GM19372 (cell line): Measurements from ENCODE around the gene UNC13B.
A peak's percentile ranks its signal among the peaks of the same experiment; 100 is the strongest.
"Not testable (repeated sequence)": the region's sequence is repeated elsewhere in the genome, so short reads cannot be mapped to it uniquely, and the experiment has no call there.

ENCODE experiments used
- ATAC-seq: cut with Tn5 transposase; IDR thresholded peaks from one replicate; pipeline ENCODE4 v1.9.1; 2021; ENCODE audit warnings: mild to moderate bottlenecking, low read depth, moderate library complexity; ENCODE audit not compliant: unreplicated experiment

Gene UNC13B

DNA sequence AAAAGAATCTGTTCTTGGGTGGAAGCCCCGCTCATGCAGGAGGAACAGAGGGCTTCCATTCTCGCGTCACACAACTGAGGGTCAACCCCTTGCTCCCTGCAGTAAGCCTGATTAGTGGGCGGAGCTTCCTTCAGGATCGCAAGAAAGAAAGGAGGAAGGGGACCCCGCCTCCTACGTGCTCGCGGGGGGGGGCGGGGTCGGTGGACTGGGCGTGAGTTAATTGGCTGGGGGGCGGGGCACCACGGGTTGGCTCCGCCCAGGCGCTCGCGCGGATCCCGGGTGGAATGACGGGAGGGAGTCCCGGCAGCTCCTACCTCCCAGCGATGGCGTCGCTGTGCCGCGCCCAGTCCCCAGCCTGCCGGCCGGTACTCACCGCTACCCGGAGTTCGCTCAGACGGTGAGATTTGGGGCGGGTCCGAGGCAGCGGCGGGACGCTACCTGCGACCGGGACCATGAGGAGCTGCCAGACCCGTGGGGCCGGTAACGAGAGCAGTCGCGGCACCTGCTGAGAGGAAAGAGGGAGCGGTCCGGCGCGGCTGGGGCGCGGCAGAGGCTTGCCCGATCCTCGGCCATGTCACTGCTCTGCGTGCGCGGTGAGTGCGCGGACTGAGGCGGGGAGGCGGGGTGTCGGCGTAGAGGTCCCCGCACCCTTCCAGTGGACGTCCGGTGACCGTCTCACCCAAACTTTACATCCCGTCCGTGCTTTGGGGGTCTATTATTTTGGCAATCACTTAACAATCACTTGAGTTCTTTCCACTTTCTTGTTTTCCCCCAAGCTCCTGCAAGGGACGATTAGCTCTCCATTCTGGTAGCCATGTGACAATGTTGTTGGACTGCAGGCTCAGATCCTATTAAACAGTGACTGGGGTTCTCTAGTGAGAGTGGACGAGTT is at the start of gene UNC13B:
Gene UNC13B (plus strand): TSS at position 297 of the 892 bp plus-strand sequence. CDS start 275 bp downstream, at position 572.
- ATAC-seq = peak; percentile 55

DNA sequence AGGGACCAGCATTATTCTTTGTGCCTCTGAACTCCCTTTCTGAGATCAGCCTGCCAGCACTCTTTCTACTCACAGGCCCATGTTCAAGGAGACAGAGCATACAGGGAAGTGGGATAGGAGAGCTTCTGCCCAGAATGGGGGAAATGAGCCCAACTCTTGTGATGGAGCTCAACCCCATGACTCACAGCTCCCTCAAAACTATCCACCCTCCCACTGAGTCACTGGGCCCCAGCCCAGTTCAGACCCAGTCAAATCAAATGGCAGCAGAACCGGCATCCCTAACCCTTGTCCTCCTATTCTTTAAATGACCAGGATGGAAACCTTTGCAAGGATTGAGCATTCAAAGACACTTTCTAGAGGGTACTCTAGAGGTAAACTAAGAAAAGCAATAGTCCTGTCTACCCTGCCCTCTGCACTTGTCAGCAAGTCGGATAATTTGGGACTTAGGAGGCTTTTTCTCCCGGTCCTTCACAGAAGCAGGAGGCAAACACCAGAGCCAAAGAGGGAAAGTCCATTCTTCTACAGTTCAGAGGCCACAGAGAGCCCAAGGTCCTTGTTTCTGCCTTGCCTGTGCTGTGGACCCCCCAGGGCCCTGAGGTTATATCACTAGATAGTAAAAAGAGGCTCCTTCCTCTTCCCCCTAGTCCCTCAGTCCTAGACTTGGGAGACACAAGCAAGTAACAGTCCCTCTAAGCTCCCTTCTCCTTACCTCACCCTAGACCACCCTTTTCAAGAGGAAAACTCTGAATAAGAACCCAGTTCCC is 49.4 kb upstream of the UNC13B start:
- ATAC-seq = no peak

DNA sequence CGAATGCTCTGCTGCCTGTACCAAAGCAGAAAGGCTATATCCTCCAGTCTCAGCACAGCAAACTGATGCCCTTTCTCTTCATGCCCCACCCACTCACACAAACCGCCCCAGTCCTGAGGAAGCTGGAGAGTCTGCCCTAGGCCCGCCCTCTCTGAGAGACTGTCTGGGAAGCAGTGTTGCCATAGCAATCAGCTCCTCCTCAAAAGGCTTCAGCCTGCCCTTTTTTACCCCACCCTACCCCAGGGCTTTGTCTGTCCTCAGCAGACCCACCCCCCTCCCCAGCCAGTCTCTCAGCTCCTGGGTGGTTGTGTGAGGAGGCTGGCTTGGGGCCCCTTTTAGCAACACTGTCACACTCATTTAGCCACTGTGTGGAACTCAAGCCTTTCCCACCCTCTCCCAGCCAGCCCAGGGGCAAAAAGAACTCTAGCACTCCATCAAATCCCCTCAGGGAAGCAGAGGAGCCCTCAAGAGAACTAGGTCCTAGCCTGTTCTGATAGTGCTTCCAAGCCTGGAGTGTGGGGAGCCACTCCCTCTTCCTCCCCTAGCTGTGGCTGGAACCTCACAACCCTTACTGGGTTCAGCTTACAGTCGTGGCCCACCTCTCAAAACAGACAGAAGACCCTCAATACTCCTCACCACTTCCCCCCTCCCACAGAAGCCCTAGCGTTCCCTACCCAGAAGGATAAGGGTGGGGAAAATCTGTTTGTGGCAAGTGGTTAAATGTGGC is 47.5 kb upstream of the UNC13B start:
- no peak for ATAC-seq

DNA sequence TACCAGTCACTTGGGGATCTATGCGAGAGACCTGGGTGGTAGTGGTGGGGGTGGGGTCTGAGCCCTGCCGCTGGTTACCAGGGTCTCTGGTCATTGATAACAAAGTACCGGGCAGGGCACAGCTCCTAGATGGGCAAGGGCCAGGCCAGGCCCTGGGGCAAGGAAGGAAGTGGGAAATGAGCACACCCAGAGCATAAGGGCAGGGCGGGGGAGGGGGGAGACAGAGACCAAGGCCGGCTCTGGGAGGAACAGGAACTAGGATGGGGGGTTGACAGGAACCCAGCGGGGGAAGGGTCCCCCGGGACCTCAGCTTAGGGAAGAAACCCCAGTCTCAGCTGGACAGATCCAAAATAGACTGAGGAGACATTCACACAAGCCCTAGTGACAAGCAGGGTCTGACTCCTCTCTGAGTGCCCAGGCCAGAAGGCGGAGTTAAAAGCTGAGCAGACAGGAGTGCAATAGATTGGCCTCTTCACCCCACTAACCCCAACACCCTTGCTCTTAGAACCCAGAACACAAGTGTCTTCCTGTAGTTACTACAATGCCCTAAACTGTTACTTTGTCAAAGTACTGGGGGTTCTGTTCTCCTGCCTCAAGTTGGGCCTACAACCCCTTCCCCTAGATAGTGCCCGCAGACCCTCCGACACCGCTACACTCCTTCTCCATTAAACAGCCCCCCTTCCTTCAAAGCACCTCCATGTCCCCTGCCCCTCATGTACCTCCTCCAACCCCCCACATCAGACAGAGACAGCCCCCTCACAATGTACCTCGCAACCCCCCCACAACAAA is 46.8 kb upstream of the UNC13B start:
- ATAC-seq = no peak

DNA sequence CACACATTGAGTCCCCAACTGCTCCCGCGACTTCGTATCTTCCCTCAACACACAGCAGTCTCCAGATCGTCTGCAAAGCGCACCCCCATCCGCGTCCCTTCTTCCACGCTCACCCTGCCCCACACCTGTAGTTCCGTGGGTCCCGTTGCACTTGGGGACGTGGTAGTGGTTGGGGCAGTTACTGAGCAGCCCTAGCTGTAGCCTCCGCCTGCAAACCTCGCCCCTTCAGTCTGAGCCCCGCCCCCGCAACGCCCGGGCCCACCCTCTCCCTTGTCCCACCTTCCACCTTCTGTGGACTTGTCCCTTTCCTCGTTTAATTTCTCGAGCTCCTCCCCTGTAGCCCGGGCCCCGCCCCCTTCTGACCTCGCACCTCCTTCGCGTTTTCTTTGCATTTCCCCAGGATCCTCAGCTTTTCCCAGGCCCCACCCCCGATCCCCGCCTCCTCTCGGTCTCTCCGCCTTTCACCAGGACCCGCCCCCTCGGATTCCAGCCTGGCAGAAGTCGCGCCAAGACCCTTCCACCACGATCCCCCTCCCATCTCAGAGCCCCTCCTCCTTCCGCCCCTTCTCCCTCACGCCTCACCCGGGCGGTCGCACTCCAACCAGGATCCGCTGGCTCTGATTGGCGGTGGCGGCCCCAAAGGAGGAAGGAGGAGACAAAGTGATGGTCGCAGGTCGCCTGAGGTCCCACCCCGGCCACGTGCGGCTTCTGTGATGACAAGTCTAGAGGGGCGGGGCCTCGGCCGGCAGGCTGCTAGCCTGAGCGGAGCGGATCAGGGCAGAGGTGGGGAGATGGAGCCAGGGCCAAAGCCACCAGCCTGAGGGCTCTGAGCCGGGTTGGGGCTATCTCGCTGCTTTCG is 45.9 kb upstream of the UNC13B start, which contains the start of gene ATOSB:
Gene ATOSB (minus strand): TSS at position 183 of the 859 bp plus-strand sequence. CDS start 7,588 bp downstream, outside the sequence.
- ATAC-seq = peak; percentile 57

DNA sequence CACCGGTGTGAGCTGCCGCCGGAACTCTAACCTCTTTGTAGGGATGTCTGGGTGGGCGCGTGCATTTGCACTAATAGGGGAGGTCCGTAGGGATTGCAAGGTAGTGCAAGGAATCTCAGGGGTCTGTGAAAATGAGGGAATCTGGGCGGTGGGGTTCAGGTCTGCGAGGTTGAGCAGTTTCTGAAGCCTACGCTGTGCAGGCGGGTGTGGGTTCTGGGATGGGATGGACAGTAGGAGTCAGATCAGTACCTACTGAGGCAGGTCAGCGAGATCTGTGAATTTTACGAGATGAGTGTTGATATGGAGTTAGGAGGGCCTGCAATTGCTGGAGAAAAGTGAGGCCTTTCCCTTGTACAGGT is 45.3 kb upstream of the UNC13B start:
- ATAC-seq = no peak

DNA sequence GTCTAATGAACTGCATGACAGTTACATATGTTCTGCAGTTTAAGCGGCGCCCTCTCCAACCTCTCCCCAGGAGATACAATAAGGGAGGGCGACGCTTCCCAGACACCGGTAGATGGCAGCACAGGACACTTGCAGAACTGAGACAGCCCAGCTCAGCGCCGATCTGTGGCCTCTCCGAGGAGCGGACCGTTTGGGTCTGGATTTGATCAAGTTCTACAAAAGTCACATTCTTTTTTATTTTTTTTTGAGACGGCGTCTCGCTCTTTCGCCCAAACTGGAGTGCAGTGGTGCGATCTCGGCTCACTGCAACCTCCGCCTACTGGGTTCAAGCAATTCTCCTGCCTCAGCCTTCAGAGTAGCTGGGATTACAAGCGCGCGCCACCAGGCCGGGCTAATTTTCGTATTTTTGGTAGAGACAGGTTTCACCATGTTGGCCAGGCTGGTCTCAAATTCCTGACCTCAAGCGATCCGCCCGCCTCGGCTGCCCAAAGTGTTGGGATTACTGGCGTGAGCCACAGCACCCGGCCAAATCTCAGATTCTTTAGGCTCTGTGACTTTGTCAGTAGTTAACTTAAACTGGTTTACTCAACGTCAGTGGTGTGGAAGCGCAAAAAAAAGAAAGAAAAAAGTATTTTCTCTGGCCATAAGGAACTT is 44.8 kb upstream of the UNC13B start:
- ATAC-seq = peak; percentile 37

DNA sequence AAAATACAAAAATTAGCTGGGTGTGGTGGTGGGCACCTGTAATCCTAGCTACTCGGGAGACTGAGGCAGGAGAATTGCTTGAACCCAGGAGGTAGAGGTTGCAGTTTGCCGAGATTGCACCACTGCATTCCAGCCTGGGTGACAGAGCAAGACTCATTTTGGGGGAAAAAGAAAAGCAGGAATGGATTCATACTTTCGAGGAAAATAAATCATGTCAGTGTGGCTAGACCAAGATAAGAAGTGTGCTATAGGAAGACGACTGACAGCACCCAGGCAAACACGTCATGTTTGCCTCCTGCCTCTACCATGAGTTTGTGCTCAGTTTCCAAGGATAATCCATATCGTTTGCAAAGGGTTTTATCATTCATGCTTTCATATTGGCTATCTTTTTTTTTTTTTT is 26.9 kb upstream of the UNC13B start:
- ATAC-seq = no peak

DNA sequence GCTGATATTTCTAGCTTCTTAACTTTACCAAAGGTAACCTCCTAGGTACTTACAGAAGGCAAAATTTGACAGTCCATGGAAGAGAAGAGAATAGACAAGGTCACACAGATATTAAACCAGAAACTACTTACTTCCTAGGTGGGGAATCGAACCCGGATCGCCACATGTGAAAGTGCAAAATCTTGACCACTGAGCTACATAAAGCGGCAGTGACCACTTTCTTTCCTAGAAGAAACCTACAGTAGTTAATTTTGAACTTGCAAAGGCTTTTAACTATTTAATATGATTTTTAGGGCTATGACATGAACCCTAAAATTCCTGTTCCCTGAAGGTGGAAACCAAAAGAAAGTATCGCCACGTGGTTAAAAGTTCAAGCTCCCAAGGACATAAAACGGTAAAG is 25.8 kb upstream of the UNC13B start:
- no peak for ATAC-seq

DNA sequence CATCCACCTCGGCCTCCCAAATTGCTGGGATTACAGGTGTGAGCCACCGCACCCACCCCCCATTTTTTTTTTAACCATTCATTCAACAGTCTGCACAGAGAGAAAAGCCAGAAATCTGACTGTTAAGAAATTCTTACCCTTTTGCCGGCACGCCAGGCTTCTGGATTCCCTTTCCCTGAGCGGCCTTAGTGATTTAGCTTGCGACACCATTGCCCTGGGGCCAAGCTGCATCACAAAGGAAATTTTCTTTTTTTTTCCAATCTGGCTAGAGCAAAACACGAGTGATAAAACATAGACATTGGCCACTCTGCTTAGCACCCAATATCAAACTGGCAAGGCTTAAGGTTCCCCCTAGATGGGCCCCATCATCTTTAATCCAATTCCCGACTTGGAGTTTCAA is 24.9 kb upstream of the UNC13B start:
- no peak for ATAC-seq

DNA sequence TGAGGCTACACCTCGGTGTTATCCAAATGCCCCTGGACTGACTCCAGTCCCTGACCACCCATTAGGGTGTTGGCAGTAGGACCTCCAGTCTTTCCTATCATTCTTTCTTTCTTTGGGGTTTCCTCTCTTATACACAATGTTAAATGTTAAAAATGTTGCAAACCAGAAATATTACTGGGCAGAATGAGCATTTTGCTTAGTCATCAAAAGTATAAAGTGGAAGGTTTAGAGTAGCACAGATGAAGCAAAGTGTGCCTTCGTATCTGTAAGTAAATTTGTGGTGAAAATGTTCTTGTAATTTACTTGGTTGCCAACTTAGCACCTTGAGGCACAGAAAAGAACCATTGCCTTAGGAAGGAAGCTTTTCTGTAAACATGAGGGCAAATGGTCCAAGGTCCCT is 21.7 kb upstream of the UNC13B start:
- no peak for ATAC-seq

DNA sequence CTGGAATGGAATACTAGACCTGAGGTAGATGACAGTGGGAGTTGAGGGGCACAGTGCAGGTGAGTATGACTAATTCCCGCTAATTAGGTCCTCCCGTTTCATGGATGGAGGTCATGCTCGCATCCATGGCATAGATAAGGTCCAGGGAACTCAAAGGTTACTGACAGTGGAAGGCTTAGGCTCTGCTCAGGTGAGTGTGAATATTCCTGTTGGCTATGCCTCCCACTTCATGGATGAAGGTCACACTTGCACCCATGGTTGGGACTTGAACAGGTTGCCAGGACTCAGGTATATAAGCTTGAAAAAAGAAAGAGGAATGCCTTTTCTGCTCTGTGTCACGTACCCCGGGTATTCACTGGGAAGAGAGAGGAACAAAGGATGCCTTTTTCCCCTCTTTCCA is 19.8 kb upstream of the UNC13B start:
- ATAC-seq = no peak

DNA sequence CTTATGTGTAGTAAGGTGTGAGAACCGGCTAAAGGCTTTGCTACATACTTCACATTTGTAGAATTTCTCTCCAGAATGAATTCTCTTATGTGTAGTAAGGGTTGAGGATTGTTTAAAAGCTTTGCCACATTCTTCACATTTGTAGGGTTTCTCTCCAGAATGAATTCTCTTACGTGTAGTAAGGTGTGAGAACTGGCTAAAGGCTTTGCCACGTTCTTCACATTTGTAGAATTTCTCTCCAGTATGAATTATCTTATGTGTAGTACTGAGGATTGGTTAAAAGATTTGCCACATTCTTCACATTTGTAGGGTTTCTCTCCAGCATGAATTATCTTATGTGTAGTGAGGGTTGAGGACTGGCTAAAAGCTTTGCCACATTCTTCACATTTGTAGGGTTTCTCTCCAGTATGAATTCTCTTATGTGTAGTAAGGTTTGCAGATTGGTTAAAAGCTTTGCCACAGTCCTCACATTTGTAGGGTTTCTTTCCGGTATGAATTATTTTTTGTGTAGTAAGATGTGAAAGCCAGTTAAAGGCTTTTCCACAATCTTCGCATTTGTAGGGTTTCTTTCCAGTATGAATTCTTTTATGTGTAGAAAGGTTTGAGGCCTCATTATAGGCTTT is 13.8 kb upstream of the UNC13B start:
- not testable (repeated sequence) for ATAC-seq

DNA sequence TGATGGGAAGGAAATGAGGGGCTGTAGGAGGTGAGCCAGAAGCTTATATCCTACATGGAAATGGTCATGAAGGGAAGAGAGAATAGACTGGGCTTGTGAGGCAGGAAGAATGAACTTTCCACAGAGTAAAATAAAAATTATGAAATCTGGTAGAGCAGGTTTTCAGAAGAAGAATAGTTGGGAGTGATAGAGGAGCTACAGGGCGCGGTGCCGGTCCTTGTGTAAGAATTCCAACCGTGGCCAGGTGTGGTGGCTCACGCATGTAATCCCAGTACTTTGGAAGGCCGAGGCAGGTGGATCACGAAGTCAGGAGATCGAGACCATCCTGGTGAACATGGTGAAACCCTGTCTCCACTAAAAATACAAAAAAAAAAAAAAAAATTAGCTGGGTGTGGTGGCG is 8.9 kb upstream of the UNC13B start:
- no peak for ATAC-seq

DNA sequence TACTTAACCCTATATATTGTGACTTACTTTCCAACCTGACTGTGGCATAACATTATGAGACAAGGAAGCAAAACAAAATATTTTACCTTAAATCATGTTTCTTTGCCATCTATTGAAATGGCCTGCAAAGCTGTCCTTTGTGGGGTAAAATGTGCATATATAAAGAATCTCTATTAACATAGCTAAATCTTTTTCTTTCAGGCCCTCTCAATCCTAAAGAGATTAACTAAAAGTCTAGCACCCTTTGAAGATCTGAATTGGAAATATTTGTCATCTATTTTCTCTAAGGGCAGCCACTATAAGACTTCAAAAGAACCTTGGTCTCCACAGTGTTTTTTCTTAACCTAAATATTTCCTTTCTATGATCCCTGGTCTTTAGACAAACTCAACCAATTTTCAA is 5.0 kb upstream of the UNC13B start:
- ATAC-seq = no peak

DNA sequence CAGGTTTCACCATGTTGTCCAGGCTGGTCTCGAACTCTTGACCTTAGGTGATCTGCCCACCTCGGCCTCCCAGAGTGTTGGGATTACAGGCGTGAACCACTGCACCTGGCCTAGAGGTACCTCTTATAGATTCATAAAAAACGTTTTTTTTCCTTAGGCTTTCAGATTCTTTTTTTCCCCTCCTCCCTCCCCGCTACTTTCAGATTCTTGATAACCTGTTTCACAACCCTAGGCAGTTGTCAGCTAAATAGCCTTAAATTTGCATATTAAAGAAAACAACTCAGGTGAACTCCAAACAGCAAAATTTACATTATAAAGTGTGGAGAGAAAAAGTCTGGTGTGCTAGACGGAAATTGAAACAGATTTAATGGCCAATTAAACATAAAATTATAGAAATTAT is 4.0 kb upstream of the UNC13B start:
- ATAC-seq = not testable (repeated sequence)

DNA sequence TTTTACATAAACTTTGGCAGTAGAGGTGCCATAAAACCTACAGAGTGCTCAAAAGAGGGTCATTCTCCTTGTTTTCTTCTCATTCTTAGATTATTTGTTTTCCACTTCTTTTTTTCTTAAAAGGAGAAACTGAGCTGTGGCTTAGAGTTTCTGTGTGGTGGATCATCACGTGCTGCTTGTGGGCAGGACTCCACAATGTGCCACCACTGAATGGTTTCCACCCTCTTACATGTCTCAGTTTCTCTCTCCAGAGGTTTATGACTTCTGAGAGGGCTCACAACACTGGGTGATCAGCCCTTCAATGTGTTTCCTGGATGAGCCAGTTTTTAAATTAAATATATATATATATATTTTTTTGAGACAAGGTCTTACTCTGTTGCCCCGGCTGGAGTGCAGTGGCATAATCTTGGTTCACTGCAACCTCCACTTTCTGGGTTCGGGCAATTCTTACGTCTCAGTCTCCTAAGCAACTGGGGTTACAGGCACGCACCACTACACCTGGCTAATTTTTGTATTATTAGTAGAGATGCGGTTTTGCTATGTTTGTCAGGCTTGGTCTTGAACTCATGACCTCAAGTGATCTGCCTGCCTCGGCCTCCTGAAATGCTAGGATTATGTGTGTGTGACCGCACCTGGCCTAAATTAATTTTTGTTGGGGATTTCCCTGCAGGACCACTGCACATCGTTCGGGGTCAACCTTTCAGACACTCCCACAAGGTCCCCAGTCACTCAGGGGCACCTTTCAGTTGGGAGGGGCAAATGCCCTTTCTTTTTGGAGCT is 3.1 kb upstream of the UNC13B start:
- no peak for ATAC-seq
